DOHH2 (cell line): ENCODE results near the gene GALNT15.

Source experiments
- H3F3A ChIP-seq: fragments of 200-600 bp; sonication (generic), shearing (Covaris generic); 2 replicates; pipeline ENCODE4 v1.6.0; 2016; ENCODE audit warnings: antibody characterized with exemption, mild to moderate bottlenecking; ENCODE audit not compliant: control insufficient read depth, insufficient read depth
- H3K27ac ChIP-seq: fragments of 200-600 bp; sonication (generic); 2 replicates; pipeline ENCODE4 v1.5.1; 2014; ENCODE audit warnings: low read depth, mild to moderate bottlenecking, low read length, moderate library complexity
- H3K27me3 ChIP-seq: fragments of 200-600 bp; sonication (generic); 2 replicates; pipeline ENCODE4 v1.6.1; 2014; ENCODE audit warnings: mild to moderate bottlenecking, low read length, mixed read lengths; ENCODE audit not compliant: control insufficient read depth
- H3K36me3 ChIP-seq: fragments of 200-600 bp; sonication (generic); 2 replicates; pipeline ENCODE4 v1.6.1; 2014; ENCODE audit warnings: mild to moderate bottlenecking, low read length, moderate library complexity, mixed read lengths; ENCODE audit not compliant: control insufficient read depth
- H3K4me1 ChIP-seq: fragments of 200-600 bp; sonication (generic); 2 replicates; pipeline ENCODE4 v1.6.1; 2014; ENCODE audit warnings: mild to moderate bottlenecking, low read length, mixed read lengths; ENCODE audit not compliant: control insufficient read depth
- H3K4me2 ChIP-seq: fragments of 200-600 bp; sonication (generic); 2 replicates; pipeline ENCODE4 v1.6.0; 2014; ENCODE audit warnings: mild to moderate bottlenecking, low read length, moderate library complexity
- H3K4me3 ChIP-seq: fragments of 200-600 bp; sonication (generic); 2 replicates; pipeline ENCODE4 v1.5.1; 2014; ENCODE audit warnings: mild to moderate bottlenecking, low read length, mixed read lengths
- H3K79me2 ChIP-seq: fragments of 200-600 bp; sonication (generic); 2 replicates; pipeline ENCODE4 v1.6.1; 2014; ENCODE audit warnings: mild to moderate bottlenecking, low read length, mixed read lengths; ENCODE audit not compliant: control insufficient read depth
- H3K9me2 ChIP-seq: fragments of 200-600 bp; sonication (generic); replicated peaks from 2 replicates; pipeline ENCODE4 v1.6.1; 2014; ENCODE audit warnings: mild to moderate bottlenecking, low read length, mixed read lengths; ENCODE audit not compliant: control insufficient read depth
- H3K9me3 ChIP-seq: fragments of 200-600 bp; sonication (generic); 2 replicates; pipeline ENCODE4 v1.6.1; 2014; ENCODE audit warnings: antibody characterized with exemption, low read length, mixed read lengths; ENCODE audit not compliant: control insufficient read depth, insufficient read depth
- H4K20me1 ChIP-seq: fragments of 200-600 bp; sonication (generic); 2 replicates; pipeline ENCODE4 v1.6.0; 2014; ENCODE audit warnings: low read depth, mild to moderate bottlenecking, antibody characterized with exemption, low read length, moderate library complexity; ENCODE audit not compliant: control insufficient read depth, insufficient read depth
- EZH2phosphoT487 ChIP-seq: fragments of 200-600 bp; sonication (generic); IDR thresholded peaks from 2 replicates; pipeline ENCODE4 v1.6.1; 2017; ENCODE audit warnings: borderline replicate concordance, mild to moderate bottlenecking, antibody characterized with exemption, low read length, moderate library complexity, mixed read lengths
- TF ChIP-seq, protein P1 (sequence below): fragments of 200-600 bp; sonication (generic); IDR thresholded peaks from one replicate; pipeline ENCODE4 v1.5.1; 2014; ENCODE audit warnings: antibody characterized with exemption, mild to moderate bottlenecking, low read depth, low read length; ENCODE audit not compliant: poor library complexity, severe bottlenecking

GALNT15 gene

DNA sequence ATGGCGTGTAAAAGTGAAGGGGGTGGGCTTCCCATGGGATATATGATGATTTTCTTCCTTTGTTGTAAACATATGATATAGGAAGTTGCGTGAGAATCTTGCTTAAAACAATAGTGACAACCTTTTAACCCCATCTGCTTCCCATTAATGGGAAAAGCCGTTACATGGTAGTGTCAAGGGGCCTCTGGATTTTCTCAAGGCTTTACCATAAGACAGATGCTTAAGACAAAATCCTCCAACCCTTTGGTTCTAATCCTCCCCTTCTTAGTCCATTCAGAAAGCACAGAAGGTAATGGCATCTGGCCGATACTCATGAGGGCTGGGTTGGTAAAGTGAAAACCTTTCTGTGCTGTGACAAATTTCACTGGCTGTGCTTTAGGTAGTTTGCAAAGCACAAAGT lies 65.3 kb downstream of the GALNT15 start:
- Histone ChIP-seq H3K27ac (no peak overlapping the region), H3K79me2 (no peaks in the 10 kb centered on the region), H3K9me3 (no peaks in the 10 kb centered on the region), H3K4me3 (no peak overlapping the region), H3K27me3 (peaks cover 2% of the 10 kb centered on the region; the same call in 1 of the 2 replicates), H3K4me2 (no peak overlapping the region), H3F3A (no peaks in the 10 kb centered on the region), H3K4me1 (no peaks in the 10 kb centered on the region), H3K36me3 (no peaks in the 10 kb centered on the region), H3K9me2 (no peaks in the 10 kb centered on the region), H4K20me1 (no peaks in the 10 kb centered on the region)
- TF ChIP-seq, protein P1, sequence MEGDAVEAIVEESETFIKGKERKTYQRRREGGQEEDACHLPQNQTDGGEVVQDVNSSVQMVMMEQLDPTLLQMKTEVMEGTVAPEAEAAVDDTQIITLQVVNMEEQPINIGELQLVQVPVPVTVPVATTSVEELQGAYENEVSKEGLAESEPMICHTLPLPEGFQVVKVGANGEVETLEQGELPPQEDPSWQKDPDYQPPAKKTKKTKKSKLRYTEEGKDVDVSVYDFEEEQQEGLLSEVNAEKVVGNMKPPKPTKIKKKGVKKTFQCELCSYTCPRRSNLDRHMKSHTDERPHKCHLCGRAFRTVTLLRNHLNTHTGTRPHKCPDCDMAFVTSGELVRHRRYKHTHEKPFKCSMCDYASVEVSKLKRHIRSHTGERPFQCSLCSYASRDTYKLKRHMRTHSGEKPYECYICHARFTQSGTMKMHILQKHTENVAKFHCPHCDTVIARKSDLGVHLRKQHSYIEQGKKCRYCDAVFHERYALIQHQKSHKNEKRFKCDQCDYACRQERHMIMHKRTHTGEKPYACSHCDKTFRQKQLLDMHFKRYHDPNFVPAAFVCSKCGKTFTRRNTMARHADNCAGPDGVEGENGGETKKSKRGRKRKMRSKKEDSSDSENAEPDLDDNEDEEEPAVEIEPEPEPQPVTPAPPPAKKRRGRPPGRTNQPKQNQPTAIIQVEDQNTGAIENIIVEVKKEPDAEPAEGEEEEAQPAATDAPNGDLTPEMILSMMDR, result no peak
- TF ChIP-seq EZH2phosphoT487, result no peak

DNA sequence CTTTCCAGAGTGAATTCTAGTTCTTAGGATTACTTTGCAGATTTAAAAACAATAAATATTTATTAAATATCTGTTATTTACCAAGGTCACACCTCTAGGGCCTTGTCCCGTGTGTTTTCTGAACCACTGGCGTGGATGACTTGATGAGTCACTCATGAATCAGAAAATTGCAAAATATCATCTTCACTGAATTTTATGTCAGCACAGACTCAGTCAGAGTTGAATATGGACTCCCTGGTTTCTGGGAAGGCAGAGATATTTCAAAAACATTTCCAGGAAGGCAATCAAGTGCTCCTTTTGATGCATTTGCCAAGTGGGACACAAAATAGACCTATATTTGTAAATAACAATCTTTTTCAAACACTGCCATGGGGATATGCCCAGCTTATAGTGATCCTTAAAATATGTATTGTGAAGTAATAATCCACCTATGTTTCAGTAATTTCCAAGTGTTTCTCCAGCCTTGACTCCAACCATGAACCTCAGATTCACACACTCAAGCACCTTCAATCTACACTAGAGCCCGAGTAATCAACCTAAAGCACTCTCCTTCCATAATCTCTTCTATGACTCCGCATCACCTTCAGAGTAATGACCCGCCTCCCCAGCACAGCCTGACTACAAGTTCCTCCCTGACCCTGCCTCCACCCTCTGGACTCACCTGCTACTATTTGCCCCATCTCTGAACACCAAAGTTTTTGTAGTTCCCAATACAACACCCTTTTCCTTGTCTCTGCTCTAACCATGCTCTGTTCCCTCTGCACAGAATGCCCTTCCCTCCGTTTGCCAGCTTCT lies 65.9 kb downstream of the GALNT15 start:
- H3K4me2 ChIP-seq, result no peak overlapping the region
- peaks cover 2% of the 10 kb centered on the region; the same call in 1 of the 2 replicates for H3K27me3 ChIP-seq
- no peaks in the 10 kb centered on the region for H4K20me1 ChIP-seq
- no peaks in the 10 kb centered on the region for H3K4me1 ChIP-seq
- no peak overlapping the region for H3K4me3 ChIP-seq
- no peaks in the 10 kb centered on the region for H3K9me2 ChIP-seq
- no peaks in the 10 kb centered on the region for H3K36me3 ChIP-seq
- H3K9me3 ChIP-seq, result no peaks in the 10 kb centered on the region
- no peaks in the 10 kb centered on the region for H3F3A ChIP-seq
- H3K79me2 ChIP-seq, result no peaks in the 10 kb centered on the region
- TF ChIP-seq, protein P1, result no peak
- TF ChIP-seq EZH2phosphoT487, result no peak
- H3K27ac ChIP-seq, result no peak overlapping the region

DNA sequence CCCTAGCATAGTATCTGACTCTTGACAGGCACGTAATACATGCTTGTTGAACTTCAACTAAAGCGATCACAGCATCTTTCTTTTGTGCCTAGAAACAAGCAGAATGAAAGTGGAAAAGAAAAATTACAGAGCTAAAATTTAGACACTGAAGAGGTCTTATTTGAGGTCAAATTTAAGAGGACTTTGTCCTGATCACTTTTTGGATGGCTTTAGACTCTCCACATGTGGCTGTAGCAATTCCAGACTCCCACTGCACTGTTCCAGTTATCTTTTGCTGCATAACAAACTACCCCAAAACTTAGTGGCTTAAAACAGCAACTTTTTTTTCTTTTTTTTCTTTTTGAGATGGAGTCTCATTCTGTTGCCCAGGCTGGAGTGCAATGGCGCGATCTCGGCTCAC lies 66.7 kb downstream of the GALNT15 start:
- no peaks in the 10 kb centered on the region for H4K20me1 ChIP-seq
- H3K9me3 ChIP-seq, result no peaks in the 10 kb centered on the region
- no peaks in the 10 kb centered on the region for H3K36me3 ChIP-seq
- TF ChIP-seq, protein P1, result no peak
- no peak for TF ChIP-seq EZH2phosphoT487
- H3K4me3 ChIP-seq, result no peak overlapping the region
- H3K27me3 ChIP-seq, result peaks cover 2% of the 10 kb centered on the region; the same call in 1 of the 2 replicates
- H3K4me1 ChIP-seq, result no peaks in the 10 kb centered on the region
- no peak overlapping the region for H3K4me2 ChIP-seq
- no peaks in the 10 kb centered on the region for H3F3A ChIP-seq
- no peaks in the 10 kb centered on the region for H3K9me2 ChIP-seq
- H3K79me2 ChIP-seq, result no peaks in the 10 kb centered on the region
- no peak overlapping the region for H3K27ac ChIP-seq
